Bronchial epithelial cell (primary cell): ENCODE results near the gene RBM12. TPM values are rescaled to one million over a fixed set of nuclear protein-coding genes. Genes with fewer than 3 reads are reported as not detected.

Experiments
- DNase-seq: peaks from one replicate; pipeline ENCODE4 v3.0.0-alpha.2; 2010; ENCODE audit warnings: low read depth
- FAIRE-seq: peaks from 2 replicates; lab custom pipeline; 2011; peaks lifted over from hg19 to GRCh38; lab: Jason Lieb, UNC
- H3K27me3 ChIP-seq: 2 replicates; pipeline ENCODE4 v1.5.1; 2011; ENCODE audit warnings: low read length; ENCODE audit not compliant: control insufficient read depth, insufficient read depth
- H3K36me3 ChIP-seq: 2 replicates; pipeline ENCODE4 v1.5.1; 2011; ENCODE audit warnings: low read length; ENCODE audit not compliant: control insufficient read depth, insufficient read depth
- H3K4me3 ChIP-seq: 2 replicates; pipeline ENCODE4 v1.5.1; 2011; ENCODE audit warnings: mild to moderate bottlenecking, low read depth, low read length, control low read depth
- total RNA-seq: library from RNA; depleted of rRNA; stranded (reverse); fragments of >200 nt; gene quantifications from 2 replicates; pipeline ENCODE4 v1.2.1, GENCODE V29; 2014
- TF ChIP-seq, protein P1 (sequence below): IDR thresholded peaks from 2 replicates; pipeline ENCODE4 v1.5.1; 2011; ENCODE audit warnings: mild to moderate bottlenecking, moderate library complexity, low read length, control low read depth, inconsistent platforms; ENCODE audit not compliant: insufficient read depth, severe bottlenecking

Gene RBM12
- total RNA-seq, 1 donor from 2014 or later, result 40.0 TPM

DNA sequence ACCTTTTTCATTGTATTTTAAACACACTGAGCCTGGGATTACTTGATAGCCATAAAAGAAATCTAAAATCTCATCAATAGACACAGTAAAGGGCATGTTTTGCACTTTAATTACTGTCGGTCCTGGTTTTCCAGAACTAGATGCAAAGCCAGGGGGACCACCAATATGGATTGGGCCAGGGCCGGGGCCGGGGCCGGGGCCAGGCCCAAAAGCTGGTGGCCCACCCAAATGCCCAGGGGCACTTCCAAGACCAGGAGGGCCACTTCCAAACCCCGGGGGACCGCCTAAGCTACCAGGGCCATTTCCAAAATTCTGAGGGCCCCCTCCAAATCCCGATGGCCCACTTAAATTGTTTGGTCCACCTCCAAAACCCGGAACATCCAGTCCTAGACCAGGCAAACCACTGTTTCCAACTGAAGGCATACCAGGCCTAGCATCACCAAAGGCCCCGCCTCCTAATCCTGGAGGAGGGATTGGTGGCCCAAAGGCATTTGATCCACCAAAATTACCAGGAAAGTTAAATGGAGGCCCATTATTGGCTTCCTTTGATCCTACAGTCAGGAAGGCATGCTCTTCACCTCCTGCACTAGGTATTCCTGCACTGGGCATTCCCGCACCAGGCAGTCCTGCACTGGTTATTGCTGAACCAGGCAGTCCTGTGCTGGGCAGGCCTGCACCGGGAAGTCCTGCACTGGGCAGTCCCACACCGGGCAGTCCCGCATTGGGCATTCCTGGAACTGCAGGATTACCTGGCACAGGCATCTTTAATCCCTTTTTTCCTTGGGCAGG is 11.9 kb downstream of the RBM12 start:
- no peak for DNase-seq
- H3K36me3 ChIP-seq, result peaks cover 20% of the 10 kb centered on the region
- FAIRE-seq, result no peak
- TF ChIP-seq, protein P1, sequence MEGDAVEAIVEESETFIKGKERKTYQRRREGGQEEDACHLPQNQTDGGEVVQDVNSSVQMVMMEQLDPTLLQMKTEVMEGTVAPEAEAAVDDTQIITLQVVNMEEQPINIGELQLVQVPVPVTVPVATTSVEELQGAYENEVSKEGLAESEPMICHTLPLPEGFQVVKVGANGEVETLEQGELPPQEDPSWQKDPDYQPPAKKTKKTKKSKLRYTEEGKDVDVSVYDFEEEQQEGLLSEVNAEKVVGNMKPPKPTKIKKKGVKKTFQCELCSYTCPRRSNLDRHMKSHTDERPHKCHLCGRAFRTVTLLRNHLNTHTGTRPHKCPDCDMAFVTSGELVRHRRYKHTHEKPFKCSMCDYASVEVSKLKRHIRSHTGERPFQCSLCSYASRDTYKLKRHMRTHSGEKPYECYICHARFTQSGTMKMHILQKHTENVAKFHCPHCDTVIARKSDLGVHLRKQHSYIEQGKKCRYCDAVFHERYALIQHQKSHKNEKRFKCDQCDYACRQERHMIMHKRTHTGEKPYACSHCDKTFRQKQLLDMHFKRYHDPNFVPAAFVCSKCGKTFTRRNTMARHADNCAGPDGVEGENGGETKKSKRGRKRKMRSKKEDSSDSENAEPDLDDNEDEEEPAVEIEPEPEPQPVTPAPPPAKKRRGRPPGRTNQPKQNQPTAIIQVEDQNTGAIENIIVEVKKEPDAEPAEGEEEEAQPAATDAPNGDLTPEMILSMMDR, result no peak
- no peak overlapping the region for H3K4me3 ChIP-seq
- H3K27me3 ChIP-seq, result no peaks in the 10 kb centered on the region

- DNase-seq, result no peak
- FAIRE-seq, result no peak
- H3K4me3 ChIP-seq, result no peak overlapping the region
- H3K27me3 ChIP-seq, result no peaks in the 10 kb centered on the region
- TF ChIP-seq, protein P1, result no peak
- peaks cover 20% of the 10 kb centered on the region for H3K36me3 ChIP-seq
Measured at GRCh38 chr20:35651958-35652357, 12.7 kb downstream of the RBM12 start.

DNA sequence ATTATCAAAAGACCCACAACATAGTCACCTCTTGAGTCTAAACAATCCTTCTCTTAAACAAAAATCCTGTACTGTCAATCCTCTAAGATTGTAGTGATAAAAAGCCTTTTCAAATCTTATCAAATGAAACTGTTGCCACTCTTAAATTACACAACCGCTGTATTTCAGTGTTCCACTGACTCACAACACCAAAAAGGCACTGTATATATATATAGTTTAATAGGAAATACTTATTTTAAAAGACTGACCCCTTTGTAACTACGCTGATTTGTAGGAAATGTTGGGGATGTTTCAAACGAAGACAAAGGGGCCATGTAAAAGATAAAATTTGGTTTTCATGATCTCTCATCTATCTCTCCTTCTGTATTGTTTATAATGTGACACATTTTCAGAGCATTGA is 14.1 kb downstream of the RBM12 start:
- DNase-seq, result no peak
- no peak for FAIRE-seq
- TF ChIP-seq, protein P1, result no peak
- H3K27me3 ChIP-seq, result no peaks in the 10 kb centered on the region
- no peak overlapping the region for H3K4me3 ChIP-seq
- peaks cover 20% of the 10 kb centered on the region for H3K36me3 ChIP-seq

DNA sequence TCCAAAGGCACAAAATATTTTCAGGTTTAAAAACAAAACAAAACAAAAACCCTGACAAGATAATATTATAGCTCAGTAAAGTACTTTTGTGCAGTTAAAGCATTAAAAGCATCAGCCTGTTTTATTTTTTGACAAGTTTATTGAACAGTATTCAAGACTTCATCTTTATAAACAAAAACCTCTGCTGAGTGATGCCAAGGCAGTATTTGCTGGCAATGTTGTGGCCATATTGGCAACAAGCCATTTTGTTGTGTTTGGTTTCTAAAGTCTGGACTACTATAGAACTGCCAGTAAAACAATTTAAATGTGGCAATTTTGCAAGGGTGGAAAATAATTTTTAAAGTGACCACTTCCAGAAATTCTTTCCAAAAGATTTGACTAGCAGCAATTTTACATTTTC is 15.9 kb downstream of the RBM12 start:
- Histone ChIP-seq H3K4me3 (no peak overlapping the region), H3K36me3 (peaks cover 10% of the 10 kb centered on the region), H3K27me3 (no peaks in the 10 kb centered on the region)
- no peak for FAIRE-seq
- TF ChIP-seq, protein P1, result no peak
- no peak for DNase-seq

DNA sequence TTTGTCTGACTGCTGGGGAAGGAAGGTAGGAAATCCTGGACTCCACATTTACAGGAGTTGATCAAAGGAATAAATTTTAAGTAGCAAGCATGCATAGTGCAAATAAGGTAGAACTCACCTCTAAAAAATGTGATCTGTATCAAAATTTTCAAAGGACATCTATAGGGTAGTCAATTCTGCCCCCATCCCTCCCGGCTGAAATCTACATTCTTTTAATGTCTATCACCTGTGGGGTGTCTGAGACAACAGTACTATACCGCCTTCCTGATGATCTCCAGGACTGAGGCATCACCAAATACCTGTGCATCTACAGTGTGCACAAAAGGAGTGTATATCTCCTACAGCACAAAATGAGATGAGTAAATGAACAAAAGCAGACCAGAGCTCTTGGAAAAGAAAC is 19.9 kb downstream of the RBM12 start:
- DNase-seq (no peak), FAIRE-seq (no peak)
- H3K36me3 ChIP-seq, result no peaks in the 10 kb centered on the region
- no peaks in the 10 kb centered on the region for H3K27me3 ChIP-seq
- no peak overlapping the region for H3K4me3 ChIP-seq
- TF ChIP-seq, protein P1, result no peak
